GM23248 (cell line): ENCODE results near the gene ZNF587. TPM values are rescaled to one million over a fixed set of nuclear protein-coding genes. Genes with fewer than 3 reads are reported as not detected.
"Not testable (repeated sequence)": the region's sequence is repeated elsewhere in the genome, so short reads cannot be mapped to it uniquely, and the experiment has no call there.

Experiments used
- DNase-seq: peaks from one replicate; pipeline ENCODE4 v3.0.0-alpha.2; 2015
- H2AFZ ChIP-seq: fragments of 200-600 bp; sonication (generic); 2 replicates; pipeline ENCODE4 v1.6.1; 2016; ENCODE audit warnings: antibody characterized with exemption
- H3F3A ChIP-seq: fragments of 200-600 bp; sonication (generic); 2 replicates; pipeline ENCODE4 v1.6.1; 2016; ENCODE audit warnings: mild to moderate bottlenecking, antibody characterized with exemption, mixed run types; ENCODE audit not compliant: insufficient read depth
- H3K27ac ChIP-seq: fragments of 200-600 bp; sonication (generic); 2 replicates; pipeline ENCODE4 v1.5.1; 2016; ENCODE audit warnings: mild to moderate bottlenecking
- H3K27me3 ChIP-seq: fragments of 200-600 bp; sonication (generic); replicated peaks from 2 replicates; pipeline ENCODE4 v1.6.1; 2016; ENCODE audit warnings: mild to moderate bottlenecking; ENCODE audit not compliant: insufficient read depth
- H3K36me3 ChIP-seq: fragments of 200-600 bp; sonication (generic); 2 replicates; pipeline ENCODE4 v1.6.1; 2016; ENCODE audit warnings: low read depth, mild to moderate bottlenecking
- H3K4me1 ChIP-seq: fragments of 200-600 bp; sonication (generic); 2 replicates; pipeline ENCODE4 v1.6.1; 2016; ENCODE audit warnings: mild to moderate bottlenecking; ENCODE audit not compliant: insufficient read depth
- H3K4me2 ChIP-seq: fragments of 200-600 bp; sonication (generic); one replicate; pipeline ENCODE4 v1.6.1; 2016; ENCODE audit warnings: mild to moderate bottlenecking; ENCODE audit not compliant: unreplicated experiment
- H3K4me3 ChIP-seq: fragments of 200-600 bp; sonication (generic); 2 replicates; pipeline ENCODE4 v1.5.1; 2016; ENCODE audit warnings: mild to moderate bottlenecking
- H3K79me2 ChIP-seq: fragments of 200-600 bp; sonication (generic); 2 replicates; pipeline ENCODE4 v1.6.1; 2016; ENCODE audit warnings: mild to moderate bottlenecking; ENCODE audit not compliant: insufficient read depth
- H3K9ac ChIP-seq: fragments of 200-600 bp; sonication (generic); 2 replicates; pipeline ENCODE4 v1.6.1; 2016; ENCODE audit warnings: mild to moderate bottlenecking
- H3K9me2 ChIP-seq: fragments of 200-600 bp; sonication (generic); 2 replicates; pipeline ENCODE4 v1.6.1; 2016; ENCODE audit warnings: mixed run types, mild to moderate bottlenecking, moderate library complexity; ENCODE audit not compliant: insufficient read depth
- H3K9me3 ChIP-seq: fragments of 200-600 bp; sonication (generic); one replicate; pipeline ENCODE4 v1.6.1; 2017; ENCODE audit warnings: low read depth
- H4K20me1 ChIP-seq: fragments of 200-600 bp; sonication (generic); 2 replicates; pipeline ENCODE4 v1.6.0; 2016; ENCODE audit not compliant: insufficient read depth
- EZH2 ChIP-seq: fragments of 200-600 bp; sonication (generic); IDR thresholded peaks from 2 replicates; pipeline ENCODE4 v1.6.1; 2018; ENCODE audit warnings: antibody characterized with exemption, mild to moderate bottlenecking; ENCODE audit not compliant: insufficient read depth, poor library complexity, severe bottlenecking
- EZH2phosphoT487 ChIP-seq: fragments of 200-600 bp; sonication (generic); IDR thresholded peaks from 2 replicates; pipeline ENCODE4 v1.6.1; 2018; ENCODE audit warnings: antibody characterized with exemption, moderate library complexity, mild to moderate bottlenecking, low read depth; ENCODE audit not compliant: insufficient read depth
- WGBS, 2 experiments: methylation state at CpG; one replicate each; pipeline ENCODE4 v1.1.6; 2015 to 2017; ENCODE audit warnings: low lambda C conversion rate in 2 of 2, low coverage in 1 of 2; ENCODE audit errors: missing lambda C conversion rate in 2 of 2; 5-methylcytosine and 5-hydroxymethylcytosine counted together
- in situ Hi-C: fragments of 300-500 bp; cut with MboI; formaldehyde crosslinking; loops from 2 replicates; pipeline ENCODE4 v1.15.0; 2020
- polyA plus RNA-seq: library from polyadenylated mRNA; unstranded; fragments of >200 nt; fragmentation: Nextera tagmentation; extraction: Ambion mirVana; gene quantifications from 2 replicates; pipeline ENCODE4 v1.2.1, GENCODE V29; 2016
- total RNA-seq: library from RNA; depleted of rRNA; stranded (reverse); fragments of >200 nt; shearing (Covaris generic); gene quantifications from 2 replicates; pipeline ENCODE4 v1.2.3, GENCODE V29; 2014

The ZNF587 gene
- total and polyA plus RNA-seq, 2 experiments from 2014 or later: 6.9 to 14.3 TPM

- peaks cover 71% of the 10 kb centered on the region for H3K36me3 ChIP-seq
- H3K4me2 ChIP-seq, H4K20me1 ChIP-seq, H3K9ac ChIP-seq, H3K4me3 ChIP-seq, in situ Hi-C loops, H3K27ac ChIP-seq, H3K27me3 ChIP-seq, H2AFZ ChIP-seq, H3K9me3 ChIP-seq, DNase-seq, H3K9me2 ChIP-seq, H3K4me1 ChIP-seq: not testable (repeated sequence)
- 88 to 93% methylated on average over 3 of the region's 3 CpGs for WGBS, 2 experiments
- H3F3A ChIP-seq: peaks cover 25% of the 10 kb centered on the region; the same call in 1 of the 2 replicates
- peaks cover 78% of the 10 kb centered on the region for H3K79me2 ChIP-seq
These were observed 12.7 kb downstream of the ZNF587 start for GRCh38 chr19:57862351-57862750.

DNA sequence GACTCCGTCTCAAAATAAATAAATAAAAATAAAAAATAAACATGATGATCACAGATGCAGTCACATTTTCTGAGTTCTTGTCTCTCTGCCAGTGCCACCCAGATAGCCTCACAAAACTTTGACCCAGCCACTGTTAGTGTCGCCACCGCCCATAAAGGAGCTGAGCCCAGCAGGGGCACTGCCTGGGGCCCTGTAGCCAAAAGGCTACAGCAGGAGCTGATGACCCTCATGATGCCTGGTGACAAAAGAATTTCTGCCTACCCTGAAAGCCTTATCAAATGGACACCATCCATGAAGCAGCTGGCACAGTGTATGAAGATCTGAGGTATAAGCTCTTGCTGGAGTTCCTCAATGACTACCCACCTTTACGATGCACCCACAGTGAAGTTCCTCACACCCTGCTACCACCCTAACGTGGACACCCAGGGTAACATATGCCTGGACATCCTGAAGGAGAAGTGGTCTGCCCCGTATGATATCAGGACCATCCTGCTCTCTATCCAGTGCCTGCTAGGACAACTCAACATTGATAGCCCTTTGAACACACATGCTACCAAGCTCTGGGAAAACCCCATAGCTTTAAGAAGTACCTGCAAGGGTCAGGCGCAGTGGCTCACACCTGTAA lies 18.3 kb downstream of the ZNF587 start:
- Histone ChIP-seq H3F3A (peaks cover 57% of the 10 kb centered on the region), H3K27me3 (no peaks in the 10 kb centered on the region), H3K9me2 (no peaks in the 10 kb centered on the region), H3K79me2 (peaks cover 47% of the 10 kb centered on the region), H3K4me3 (no peak overlapping the region), H3K9ac (no peak overlapping the region), H3K4me2 (no peak overlapping the region), H3K27ac (no peak overlapping the region), H2AFZ (no peak overlapping the region), H3K9me3 (no peaks in the 10 kb centered on the region), H4K20me1 (no peaks in the 10 kb centered on the region), H3K4me1 (no peaks in the 10 kb centered on the region), H3K36me3 (peaks cover 76% of the 10 kb centered on the region)
- in situ Hi-C loops: no loop called here
- 94% methylated on average over 7 of the region's 7 CpGs for WGBS, 2 experiments
- no peak for DNase-seq
- no peak for TF ChIP-seq EZH2
- TF ChIP-seq EZH2phosphoT487: no peak

DNA sequence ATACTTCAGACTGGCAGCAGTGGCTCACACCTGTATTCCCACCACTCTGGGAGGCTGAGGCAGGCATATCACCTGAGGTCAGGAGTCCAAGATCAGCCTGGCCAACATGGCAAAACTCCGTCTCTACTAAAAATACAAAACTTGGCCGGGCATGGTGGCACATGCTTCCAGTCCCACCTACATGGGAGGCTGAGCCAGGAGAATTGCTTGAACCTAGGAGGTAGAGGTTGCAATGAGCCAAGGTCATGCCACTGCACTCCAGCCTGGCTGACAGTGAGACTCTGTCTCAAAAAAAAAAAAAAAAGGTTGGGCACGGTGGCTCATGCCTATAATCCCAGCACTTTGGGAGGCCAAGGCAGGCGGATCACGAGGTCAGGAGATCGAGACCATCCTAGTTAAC lies 20.0 kb downstream of the ZNF587 start:
- H3K4me3 ChIP-seq, H3K27me3 ChIP-seq, H3K9me3 ChIP-seq, in situ Hi-C loops, H3K27ac ChIP-seq, H4K20me1 ChIP-seq, DNase-seq, H2AFZ ChIP-seq, H3K9ac ChIP-seq, H3K4me1 ChIP-seq, H3K4me2 ChIP-seq, H3K9me2 ChIP-seq: not testable (repeated sequence)
- Histone ChIP-seq H3F3A (peaks cover 67% of the 10 kb centered on the region), H3K79me2 (peaks cover 37% of the 10 kb centered on the region; the same call in 1 of the 2 replicates), H3K36me3 (peaks cover 82% of the 10 kb centered on the region)
- 99 to 100% methylated on average over 6 of the region's 6 CpGs for WGBS, 2 experiments

- Histone ChIP-seq H3K9me3 (peaks cover 5% of the 10 kb centered on the region), H3K79me2 (peaks cover 35% of the 10 kb centered on the region; the same call in 1 of the 2 replicates), H3K27me3 (no peaks in the 10 kb centered on the region), H3K4me1 (no peaks in the 10 kb centered on the region), H3K9me2 (no peaks in the 10 kb centered on the region), H3K9ac (no peak overlapping the region), H3K36me3 (peaks cover 77% of the 10 kb centered on the region), H3F3A (peaks cover 67% of the 10 kb centered on the region), H3K27ac (no peak overlapping the region), H4K20me1 (no peaks in the 10 kb centered on the region), H2AFZ (no peak overlapping the region), H3K4me3 (no peak overlapping the region), H3K4me2 (no peak overlapping the region)
- in situ Hi-C loops: no loop called here
- 92 to 100% methylated on average over 2 of the region's 2 CpGs for WGBS, 2 experiments
- DNase-seq: no peak
- TF ChIP-seq EZH2: no peak
- no peak for TF ChIP-seq EZH2phosphoT487
These were observed 20.6 kb downstream of the ZNF587 start for GRCh38 chr19:57870225-57870624.

- Histone ChIP-seq H3K9me3 (peaks cover 5% of the 10 kb centered on the region), H4K20me1 (no peaks in the 10 kb centered on the region), H3K9ac (no peak overlapping the region), H3K4me3 (no peak overlapping the region), H3K27ac (no peak overlapping the region), H3K79me2 (peaks cover 23% of the 10 kb centered on the region), H3K27me3 (no peaks in the 10 kb centered on the region), H3K9me2 (no peaks in the 10 kb centered on the region), H3K4me1 (no peaks in the 10 kb centered on the region), H3K4me2 (no peak overlapping the region), H3K36me3 (peaks cover 58% of the 10 kb centered on the region), H3F3A (peaks cover 59% of the 10 kb centered on the region), H2AFZ (no peak overlapping the region)
- TF ChIP-seq EZH2 (no peak), EZH2phosphoT487 (no peak)
- in situ Hi-C loops: no loop called here
- DNase-seq: peak; percentile 14
These were observed 22.8 kb downstream of the ZNF587 start for GRCh38 chr19:57872450-57872849.

- H3K4me1 ChIP-seq, H3K27ac ChIP-seq, H3K9ac ChIP-seq, H3K4me2 ChIP-seq, H4K20me1 ChIP-seq, H2AFZ ChIP-seq, H3K9me3 ChIP-seq, in situ Hi-C loops, H3K27me3 ChIP-seq, H3K4me3 ChIP-seq, H3K9me2 ChIP-seq: not testable (repeated sequence)
- Histone ChIP-seq H3K36me3 (peaks cover 45% of the 10 kb centered on the region), H3K79me2 (peaks cover 28% of the 10 kb centered on the region), H3F3A (peaks cover 53% of the 10 kb centered on the region)
- WGBS, 2 experiments: 89 to 94% methylated on average over 8 of the region's 8 CpGs
- DNase-seq: peak; percentile 25
These were observed 24.5 kb downstream of the ZNF587 start for GRCh38 chr19:57873883-57874799.
